ENCODE measurements around the gene ANKK1.

ANKK1 gene

DNA sequence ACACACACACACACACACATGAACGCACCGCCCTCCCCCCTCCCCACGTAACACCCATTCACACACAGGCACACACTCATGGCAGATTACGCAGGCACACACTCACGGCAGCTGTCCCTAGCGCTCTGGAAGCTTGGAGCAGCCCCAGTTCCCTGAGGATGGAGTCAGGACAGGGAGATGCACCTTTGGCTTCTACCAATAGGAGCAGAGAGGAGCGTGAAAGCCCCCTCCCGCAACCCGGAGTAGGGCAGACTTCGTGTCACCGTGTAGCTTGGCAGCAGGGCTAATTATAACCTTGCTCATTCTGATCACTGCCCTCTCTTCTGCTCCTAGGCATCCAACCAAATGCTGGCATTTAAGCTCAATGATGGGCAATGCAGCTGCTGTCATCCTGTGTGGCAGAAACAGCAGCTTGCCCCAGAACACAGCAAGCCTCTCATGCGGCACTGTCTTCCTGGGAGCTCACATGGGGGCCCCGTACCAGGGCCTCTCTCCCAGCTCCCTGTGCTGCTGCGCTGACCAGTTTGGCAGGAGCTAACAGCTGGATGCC, 31.9 kb downstream of the ANKK1 start:
- H3K36me3 ChIP-seq (ENCODE audit: insufficient read depth): no peaks in the 10 kb centered on the region
- no peaks in the 10 kb centered on the region for H3K27me3 ChIP-seq (ENCODE audit: insufficient read depth, low read depth)
- H4K20me1 ChIP-seq (ENCODE audit: insufficient read depth): no peaks in the 10 kb centered on the region
- no peak overlapping the region for H3K4me2 ChIP-seq
- TF ChIP-seq, protein P1, sequence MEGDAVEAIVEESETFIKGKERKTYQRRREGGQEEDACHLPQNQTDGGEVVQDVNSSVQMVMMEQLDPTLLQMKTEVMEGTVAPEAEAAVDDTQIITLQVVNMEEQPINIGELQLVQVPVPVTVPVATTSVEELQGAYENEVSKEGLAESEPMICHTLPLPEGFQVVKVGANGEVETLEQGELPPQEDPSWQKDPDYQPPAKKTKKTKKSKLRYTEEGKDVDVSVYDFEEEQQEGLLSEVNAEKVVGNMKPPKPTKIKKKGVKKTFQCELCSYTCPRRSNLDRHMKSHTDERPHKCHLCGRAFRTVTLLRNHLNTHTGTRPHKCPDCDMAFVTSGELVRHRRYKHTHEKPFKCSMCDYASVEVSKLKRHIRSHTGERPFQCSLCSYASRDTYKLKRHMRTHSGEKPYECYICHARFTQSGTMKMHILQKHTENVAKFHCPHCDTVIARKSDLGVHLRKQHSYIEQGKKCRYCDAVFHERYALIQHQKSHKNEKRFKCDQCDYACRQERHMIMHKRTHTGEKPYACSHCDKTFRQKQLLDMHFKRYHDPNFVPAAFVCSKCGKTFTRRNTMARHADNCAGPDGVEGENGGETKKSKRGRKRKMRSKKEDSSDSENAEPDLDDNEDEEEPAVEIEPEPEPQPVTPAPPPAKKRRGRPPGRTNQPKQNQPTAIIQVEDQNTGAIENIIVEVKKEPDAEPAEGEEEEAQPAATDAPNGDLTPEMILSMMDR (conservative IDR thresholded peaks at IDR 0.05; ENCODE audit: low read depth, low read length): no peak
- H3K4me3 ChIP-seq (IDR thresholded peaks at IDR 0.05; ENCODE audit: insufficient read depth, low read depth, low read length): no peak overlapping the region
- H3K9ac ChIP-seq: no peak overlapping the region
- H3K27ac ChIP-seq: no peak overlapping the region
- peaks cover 10% of the 10 kb centered on the region for H3K4me1 ChIP-seq (ENCODE audit: low read depth, poor library complexity, severe bottlenecking)
- H2AFZ ChIP-seq (ENCODE audit: low read depth): no peak overlapping the region
- no peaks in the 10 kb centered on the region for H3K79me2 ChIP-seq (ENCODE audit: insufficient read depth, low read depth)

DNA sequence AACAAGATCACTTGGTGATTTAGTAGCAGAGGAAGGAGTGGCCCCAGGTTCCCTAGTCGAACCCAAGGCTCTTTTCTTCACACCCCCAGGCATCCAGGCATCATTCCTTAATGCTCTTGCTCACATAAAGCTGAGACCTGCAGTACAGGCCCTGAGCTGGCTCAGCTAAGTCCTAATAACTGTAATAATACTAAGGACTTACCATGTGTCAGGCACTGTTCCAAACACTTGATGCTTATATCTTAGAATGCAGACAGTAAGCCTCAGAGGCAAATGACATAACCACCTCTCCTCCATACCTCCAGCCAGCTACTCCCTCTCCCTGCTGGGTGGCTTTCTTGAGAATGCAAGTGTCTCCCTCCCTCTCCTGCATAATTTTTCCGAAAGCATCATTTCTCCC, 33.2 kb downstream of the ANKK1 start:
- Histone ChIP-seq H3K36me3 (ENCODE audit: insufficient read depth) (no peaks in the 10 kb centered on the region), H3K27ac (no peak overlapping the region), H3K4me3 (IDR thresholded peaks at IDR 0.05; ENCODE audit: insufficient read depth, low read depth, low read length) (no peak overlapping the region), H3K4me1 (ENCODE audit: low read depth, poor library complexity, severe bottlenecking) (peaks cover 10% of the 10 kb centered on the region), H3K4me2 (no peak overlapping the region), H2AFZ (ENCODE audit: low read depth) (no peak overlapping the region), H3K9ac (no peak overlapping the region), H3K79me2 (ENCODE audit: insufficient read depth, low read depth) (no peaks in the 10 kb centered on the region), H3K27me3 (ENCODE audit: insufficient read depth, low read depth) (no peaks in the 10 kb centered on the region), H4K20me1 (ENCODE audit: insufficient read depth) (no peaks in the 10 kb centered on the region)
- TF ChIP-seq, protein P1 (conservative IDR thresholded peaks at IDR 0.05; ENCODE audit: low read depth, low read length): no peak

DNA sequence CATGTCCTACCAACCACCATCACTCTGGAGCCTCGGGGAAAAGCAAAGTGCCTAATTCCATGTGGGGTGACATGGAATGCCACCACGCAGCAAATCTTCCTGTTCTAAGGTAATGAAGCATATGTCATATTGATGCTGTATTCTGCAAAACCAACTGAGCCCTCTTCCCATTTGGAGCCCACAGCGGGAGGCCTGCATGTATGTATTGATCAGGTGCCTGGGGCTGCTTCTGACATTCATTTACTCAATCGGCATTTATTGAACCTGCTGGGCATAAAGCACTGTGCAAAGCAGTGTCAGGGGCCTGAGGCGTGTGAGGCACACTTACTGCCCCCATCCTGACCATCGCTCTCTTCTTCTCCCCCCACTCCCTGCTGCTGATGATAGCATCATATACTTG, 39.1 kb downstream of the ANKK1 start:
- Histone ChIP-seq H4K20me1 (ENCODE audit: insufficient read depth) (no peaks in the 10 kb centered on the region), H3K4me2 (no peak overlapping the region), H3K27ac (no peak overlapping the region), H3K4me1 (ENCODE audit: low read depth, poor library complexity, severe bottlenecking) (no peaks in the 10 kb centered on the region), H3K27me3 (ENCODE audit: insufficient read depth, low read depth) (no peaks in the 10 kb centered on the region), H3K9ac (no peak overlapping the region), H3K4me3 (IDR thresholded peaks at IDR 0.05; ENCODE audit: insufficient read depth, low read depth, low read length) (no peak overlapping the region), H3K79me2 (ENCODE audit: insufficient read depth, low read depth) (no peaks in the 10 kb centered on the region), H2AFZ (ENCODE audit: low read depth) (no peak overlapping the region), H3K36me3 (ENCODE audit: insufficient read depth) (no peaks in the 10 kb centered on the region)
- TF ChIP-seq, protein P1 (conservative IDR thresholded peaks at IDR 0.05; ENCODE audit: low read depth, low read length): no peak

DNA sequence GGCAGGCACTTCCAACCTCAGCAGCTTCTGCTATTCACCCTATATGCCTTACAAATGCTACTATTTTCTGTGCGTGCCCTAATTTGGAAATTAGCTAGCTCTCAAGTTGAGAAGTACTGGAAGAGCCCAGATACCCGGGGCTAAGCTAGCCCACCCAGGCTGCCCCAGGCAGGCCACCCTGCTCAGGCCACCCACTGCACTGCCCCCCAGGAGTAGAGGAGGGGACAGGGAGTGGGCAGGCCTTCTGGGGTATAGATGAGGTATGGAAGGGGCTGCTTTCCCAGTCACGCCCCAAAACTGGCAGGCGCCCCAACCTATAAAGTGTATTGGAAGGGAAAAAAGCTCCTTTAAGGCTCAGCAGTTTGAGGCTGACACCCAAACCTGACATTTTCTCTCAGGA, 44.2 kb downstream of the ANKK1 start:
- Histone ChIP-seq H2AFZ (ENCODE audit: low read depth) (no peak overlapping the region), H3K9ac (no peak overlapping the region), H3K79me2 (ENCODE audit: insufficient read depth, low read depth) (no peaks in the 10 kb centered on the region), H3K27me3 (ENCODE audit: insufficient read depth, low read depth) (no peaks in the 10 kb centered on the region), H3K4me3 (IDR thresholded peaks at IDR 0.05; ENCODE audit: insufficient read depth, low read depth, low read length) (no peak overlapping the region), H3K27ac (no peak overlapping the region), H3K4me2 (no peak overlapping the region), H3K4me1 (ENCODE audit: low read depth, poor library complexity, severe bottlenecking) (no peaks in the 10 kb centered on the region), H4K20me1 (ENCODE audit: insufficient read depth) (no peaks in the 10 kb centered on the region), H3K36me3 (ENCODE audit: insufficient read depth) (no peaks in the 10 kb centered on the region)
- TF ChIP-seq, protein P1 (conservative IDR thresholded peaks at IDR 0.05; ENCODE audit: low read depth, low read length): no peak

Data from KMS-11 (cell line).